H9 (cell line): ENCODE data around the gene MYO18B. TPM values are rescaled to one million over a fixed set of nuclear protein-coding genes. Genes with fewer than 3 reads are reported as not detected.

Experiments
- DNase-seq: peaks from one replicate; pipeline ENCODE4 v3.0.0-alpha.2; 2017
- H2AFZ ChIP-seq: one replicate; pipeline ENCODE4 v1.6.1; 2013; ENCODE audit warnings: mild to moderate bottlenecking, low read length, control low read depth, moderate library complexity
- H2AK5ac ChIP-seq: 2 replicates; pipeline ENCODE4 v1.6.1; 2013; ENCODE audit warnings: low read length, control low read depth, mixed read lengths; ENCODE audit not compliant: insufficient read length
- H2BK120ac ChIP-seq: one replicate; pipeline ENCODE4 v1.6.1; 2013; ENCODE audit warnings: low read depth, mild to moderate bottlenecking, low read length, control low read depth, inconsistent platforms; ENCODE audit not compliant: poor library complexity, severe bottlenecking
- H2BK12ac ChIP-seq: 2 replicates; pipeline ENCODE4 v1.6.1; 2013; ENCODE audit warnings: low read length, control low read depth, mixed read lengths, low read depth; ENCODE audit not compliant: insufficient read length
- H2BK15ac ChIP-seq: 2 replicates; pipeline ENCODE4 v1.6.1; 2013; ENCODE audit warnings: low read depth, low read length, control low read depth
- H2BK20ac ChIP-seq: one replicate; pipeline ENCODE4 v1.6.1; 2013; ENCODE audit warnings: low read depth, mild to moderate bottlenecking, low read length, control low read depth, inconsistent platforms; ENCODE audit not compliant: poor library complexity, severe bottlenecking
- H2BK5ac ChIP-seq: 2 replicates; pipeline ENCODE4 v1.6.1; 2013; ENCODE audit warnings: low read length, control low read depth, mixed read lengths; ENCODE audit not compliant: insufficient read length
- H3K14ac ChIP-seq: 2 replicates; pipeline ENCODE4 v1.6.1; 2013; ENCODE audit warnings: low read length, control low read depth; ENCODE audit not compliant: insufficient read depth
- H3K18ac ChIP-seq: 2 replicates; pipeline ENCODE4 v1.6.1; 2013; ENCODE audit warnings: low read depth, mild to moderate bottlenecking, mixed read lengths, low read length, control low read depth; ENCODE audit not compliant: insufficient read length
- H3K23ac ChIP-seq: 2 replicates; pipeline ENCODE4 v1.6.1; 2013; ENCODE audit warnings: low read length, control low read depth, mixed read lengths, low read depth; ENCODE audit not compliant: insufficient read length
- H3K23me2 ChIP-seq: 2 replicates; pipeline ENCODE4 v1.6.1; 2013; ENCODE audit warnings: low read depth, mild to moderate bottlenecking, mixed read lengths, low read length, control low read depth; ENCODE audit not compliant: insufficient read length, poor library complexity, severe bottlenecking
- H3K27ac ChIP-seq: 2 replicates; pipeline ENCODE4 v1.5.1; 2013; ENCODE audit warnings: low read length, control low read depth, mixed read lengths, low read depth; ENCODE audit not compliant: insufficient read length
- H3K27me3 ChIP-seq: 2 replicates; pipeline ENCODE4 v1.6.1; 2013; ENCODE audit warnings: low read length, control low read depth, inconsistent platforms; ENCODE audit not compliant: insufficient read depth
- H3K4ac ChIP-seq: 2 replicates; pipeline ENCODE4 v1.6.1; 2013; ENCODE audit warnings: low read depth, mild to moderate bottlenecking, control low read depth, inconsistent platforms, low read length, moderate library complexity
- H3K4me1 ChIP-seq: 2 replicates; pipeline ENCODE4 v1.6.1; 2013; ENCODE audit warnings: low read length, control low read depth, inconsistent platforms; ENCODE audit not compliant: insufficient read depth
- H3K4me2 ChIP-seq: 2 replicates; pipeline ENCODE4 v1.6.1; 2013; ENCODE audit warnings: low read length, control low read depth, mixed read lengths; ENCODE audit not compliant: insufficient read length, insufficient read depth
- H3K56ac ChIP-seq: 2 replicates; pipeline ENCODE4 v1.6.1; 2013; ENCODE audit warnings: low read depth, mild to moderate bottlenecking, mixed read lengths, low read length, control low read depth; ENCODE audit not compliant: insufficient read length
- H3K79me1 ChIP-seq: 2 replicates; pipeline ENCODE4 v1.6.1; 2013; ENCODE audit warnings: low read depth, mild to moderate bottlenecking, moderate library complexity, low read length, control low read depth, inconsistent platforms; ENCODE audit not compliant: insufficient read depth, poor library complexity, severe bottlenecking
- H3K79me2 ChIP-seq: 2 replicates; pipeline ENCODE4 v1.6.1; 2013; ENCODE audit warnings: low read length, control low read depth, inconsistent platforms; ENCODE audit not compliant: insufficient read depth
- H3K9ac ChIP-seq: 2 replicates; pipeline ENCODE4 v1.6.1; 2013; ENCODE audit warnings: low read length, control low read depth, mixed read lengths; ENCODE audit not compliant: insufficient read length; ENCODE audit errors: extremely low read depth
- H3K9me3 ChIP-seq: one replicate; pipeline ENCODE4 v1.6.1; 2013; ENCODE audit warnings: low read depth, low read length, inconsistent platforms; ENCODE audit not compliant: control insufficient read depth
- H3T11ph ChIP-seq: one replicate; pipeline ENCODE4 v1.6.1; 2013; ENCODE audit warnings: mild to moderate bottlenecking, low read length, control low read depth, inconsistent platforms
- H4K20me1 ChIP-seq: one replicate; pipeline ENCODE4 v1.6.1; 2013; ENCODE audit not compliant: control insufficient read depth, insufficient read length, insufficient read depth
- H4K5ac ChIP-seq: 2 replicates; pipeline ENCODE4 v1.6.1; 2013; ENCODE audit warnings: low read depth, mild to moderate bottlenecking, mixed read lengths, low read length, control low read depth; ENCODE audit not compliant: insufficient read length
- H4K8ac ChIP-seq: replicated peaks from 2 replicates; pipeline ENCODE4 v1.6.1; 2013; ENCODE audit warnings: low read length, control low read depth, mixed read lengths, low read depth; ENCODE audit not compliant: insufficient read length
- H4K91ac ChIP-seq: 2 replicates; pipeline ENCODE4 v1.6.1; 2013; ENCODE audit warnings: low read depth, mild to moderate bottlenecking, moderate library complexity, mixed read lengths, low read length, control low read depth; ENCODE audit not compliant: insufficient read length
- H3K27ac Mint-ChIP-seq, 3 experiments: 2 replicates in 2 of 3; 3 replicates in 1 of 3; pipeline ENCODE4 v1.8.0; 2020 to 2021; ENCODE audit warnings: mixed read lengths in 3 of 3, mild to moderate bottlenecking in 1 of 3, moderate library complexity in 1 of 3
- H3K27me3 Mint-ChIP-seq: 2 replicates; pipeline ENCODE4 v1.8.0; 2021; ENCODE audit warnings: low read depth, mild to moderate bottlenecking, moderate library complexity, mixed read lengths
- H3K36me3 Mint-ChIP-seq, 3 experiments: 2 replicates in 2 of 3; 3 replicates in 1 of 3; pipeline ENCODE4 v1.8.0; 2020 to 2021; ENCODE audit warnings: low read depth in 3 of 3, mixed read lengths in 3 of 3; ENCODE audit not compliant: insufficient read depth in 1 of 3
- H3K4me1 Mint-ChIP-seq, 2 experiments: 2 replicates each; pipeline ENCODE4 v1.8.0; 2020; ENCODE audit warnings: mixed read lengths in 2 of 2
- H3K4me3 Mint-ChIP-seq, 2 experiments: 2 replicates in 1 of 2; 3 replicates in 1 of 2; pipeline ENCODE4 v1.8.0; 2020 to 2021; ENCODE audit warnings: mild to moderate bottlenecking in 2 of 2, mixed read lengths in 2 of 2, moderate library complexity in 1 of 2
- H3K9me3 Mint-ChIP-seq, 2 experiments: 2 replicates in 1 of 2; 3 replicates in 1 of 2; pipeline ENCODE4 v1.8.0; 2020; ENCODE audit warnings: mild to moderate bottlenecking in 2 of 2, mixed read lengths in 2 of 2, moderate library complexity in 1 of 2
- WGBS: extraction: QIAGEN DNeasy Blood & Tissue Kit; methylation state at CpG from one replicate; pipeline ENCODE4 v1.1.7; 2013; ENCODE audit warnings: missing lambda C conversion rate, low lambda C conversion rate, mixed read lengths; ENCODE audit not compliant: insufficient read length; ENCODE audit errors: extremely low coverage; 5-methylcytosine and 5-hydroxymethylcytosine counted together
- total RNA-seq: library from RNA; stranded (reverse); gene quantifications from 2 replicates; pipeline ENCODE4 v1.2.1, GENCODE V29; 2021
- TF ChIP-seq, protein P1 (sequence below): fragments of 200-600 bp; sonication (generic); conservative IDR thresholded peaks from 3 replicates; pipeline ENCODE4 v1.8.0; 2021; ENCODE audit warnings: antibody characterized with exemption, mild to moderate bottlenecking

Gene MYO18B
- total RNA-seq, 1 experiment from 2014 or later = 0.46 TPM

DNA sequence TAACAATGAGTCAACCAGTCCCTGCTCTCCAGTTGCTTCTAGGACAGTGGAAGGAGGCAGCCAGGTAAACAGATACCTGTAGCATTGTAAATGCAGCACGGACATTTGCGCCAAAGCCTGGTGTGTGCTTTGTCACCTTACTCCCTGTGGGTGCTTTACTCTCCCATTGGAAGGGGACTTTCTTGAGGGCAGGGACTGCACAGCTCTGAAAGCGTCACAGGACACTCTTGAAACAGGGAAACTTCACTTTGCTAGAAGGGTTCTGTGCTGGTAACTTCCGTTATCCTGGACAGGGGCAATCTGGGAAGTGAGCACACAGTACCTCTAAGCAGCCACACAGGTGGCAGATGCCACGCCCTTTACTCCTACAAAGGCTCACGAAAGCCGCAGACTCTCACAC is 99.8 kb downstream of the MYO18B start:
- Histone ChIP-seq H3K14ac (no peak overlapping the region), H2BK20ac (no peak overlapping the region), H4K8ac (no peak overlapping the region), H2BK120ac (no peak overlapping the region), H3K9ac (no peak overlapping the region), H4K20me1 (no peaks in the 10 kb centered on the region), H2BK5ac (no peak overlapping the region), H2BK12ac (no peak overlapping the region), H3K27me3 (no peaks in the 10 kb centered on the region), H4K91ac (no peak overlapping the region), H3T11ph (no peak overlapping the region), H4K5ac (no peak overlapping the region), H3K9me3 (no peaks in the 10 kb centered on the region), H2BK15ac (no peak overlapping the region), H3K4ac (no peak overlapping the region), H3K23ac (no peak overlapping the region), H2AK5ac (no peak overlapping the region), H3K79me2 (no peaks in the 10 kb centered on the region), H3K79me1 (no peaks in the 10 kb centered on the region), H3K56ac (no peak overlapping the region), H3K4me1 (no peaks in the 10 kb centered on the region), H2AFZ (no peak overlapping the region), H3K18ac (no peak overlapping the region), H3K23me2 (no peaks in the 10 kb centered on the region), H3K27ac (no peak overlapping the region), H3K4me2 (no peak overlapping the region)
- Mint-ChIP-seq H3K4me3 (no peak overlapping the region), H3K4me1 (peaks cover 0 to 3% of the 10 kb centered on the region in 2 experiments; a peak in 2 of 4 replicates), H3K27me3 (peaks cover 3% of the 10 kb centered on the region), H3K27ac (no peak overlapping the region), H3K9me3 (no peaks in the 10 kb centered on the region), H3K36me3 (no peaks in the 10 kb centered on the region)
- TF ChIP-seq, protein P1, sequence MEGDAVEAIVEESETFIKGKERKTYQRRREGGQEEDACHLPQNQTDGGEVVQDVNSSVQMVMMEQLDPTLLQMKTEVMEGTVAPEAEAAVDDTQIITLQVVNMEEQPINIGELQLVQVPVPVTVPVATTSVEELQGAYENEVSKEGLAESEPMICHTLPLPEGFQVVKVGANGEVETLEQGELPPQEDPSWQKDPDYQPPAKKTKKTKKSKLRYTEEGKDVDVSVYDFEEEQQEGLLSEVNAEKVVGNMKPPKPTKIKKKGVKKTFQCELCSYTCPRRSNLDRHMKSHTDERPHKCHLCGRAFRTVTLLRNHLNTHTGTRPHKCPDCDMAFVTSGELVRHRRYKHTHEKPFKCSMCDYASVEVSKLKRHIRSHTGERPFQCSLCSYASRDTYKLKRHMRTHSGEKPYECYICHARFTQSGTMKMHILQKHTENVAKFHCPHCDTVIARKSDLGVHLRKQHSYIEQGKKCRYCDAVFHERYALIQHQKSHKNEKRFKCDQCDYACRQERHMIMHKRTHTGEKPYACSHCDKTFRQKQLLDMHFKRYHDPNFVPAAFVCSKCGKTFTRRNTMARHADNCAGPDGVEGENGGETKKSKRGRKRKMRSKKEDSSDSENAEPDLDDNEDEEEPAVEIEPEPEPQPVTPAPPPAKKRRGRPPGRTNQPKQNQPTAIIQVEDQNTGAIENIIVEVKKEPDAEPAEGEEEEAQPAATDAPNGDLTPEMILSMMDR = no peak
- no peak for DNase-seq
- no CpG with 5 or more reads among the region's 7 CpGs for WGBS
